K562 (cell line): ENCODE measurements around the gene LSM8. TPM values are rescaled to one million over a fixed set of nuclear protein-coding genes. Genes with fewer than 3 reads are reported as not detected.
A peak's percentile ranks its signal among the peaks of the same experiment; 100 is the strongest.

Experiments used
- ATAC-seq: fragments of 200-7000 bp; cut with Tn5 transposase; 3 replicates; pipeline ENCODE4 v1.9.1; 2020; ENCODE audit warnings: moderate library complexity
- BruUV-seq: library from RNA; stranded (reverse); fragments of 400-500 nt; replicated peaks from 2 replicates; lab custom pipeline; 2021; lab: Mats Ljungman, UMichigan
- CTCF ChIA-PET: fragments of 300-600 bp; formaldehyde crosslinking; extraction: SDS; loops from one replicate; lab custom pipeline; 2021; ENCODE audit warnings: low intra/inter-chr PET ratio; lab: Yijun Ruan, JAX
- POLR2A ChIA-PET: fragments of 300-600, 350-650 bp; sonication (Branson Sonifier 250); formaldehyde crosslinking; extraction: SDS; loops from one replicate; lab custom pipeline; 2021; ENCODE audit warnings: antibody characterized with exemption, inconsistent platforms; lab: Yijun Ruan, JAX
- DNase-seq, 4 experiments: peaks; one replicate each; pipeline versions ENCODE4 v3.0.0 to v3.0.0-alpha.2; 2011 to 2018; ENCODE audit warnings: low spot score in 3 of 4, mixed read lengths in 3 of 4; ENCODE audit errors: extremely low read depth in 1 of 4
- FAIRE-seq: peaks from 2 replicates; lab custom pipeline; 2011; peaks lifted over from hg19 to GRCh38; lab: Jason Lieb, UNC
- H2AFZ ChIP-seq: 2 replicates; pipeline ENCODE4 v1.6.0; 2011; ENCODE audit warnings: low read depth, low read length, control low read depth, inconsistent platforms
- H3K27ac ChIP-seq: fragments of 200-600 bp; 3 replicates; pipeline ENCODE4 v1.8.0; 2011; ENCODE audit warnings: low read depth, mild to moderate bottlenecking, control low read depth, inconsistent platforms, low read length, moderate library complexity, mixed read lengths; ENCODE audit errors: extremely low read depth
- H3K27me3 ChIP-seq, 2 experiments: fragments of 300-600 bp in 1 of 2; 2 replicates in 1 of 2; 3 replicates in 1 of 2; pipeline versions ENCODE4 v1.6.0 to v1.8.0; 2011; ENCODE audit warnings: inconsistent platforms in 2 of 2, low read length in 2 of 2, mild to moderate bottlenecking in 1 of 2, mixed read lengths in 1 of 2, moderate library complexity in 1 of 2; ENCODE audit not compliant: control insufficient read depth in 2 of 2, insufficient read depth in 2 of 2
- H3K36me3 ChIP-seq: fragments of 300-600 bp; 3 replicates; pipeline ENCODE4 v1.8.0; 2011; ENCODE audit warnings: mild to moderate bottlenecking, low read length, inconsistent platforms; ENCODE audit not compliant: control insufficient read depth, insufficient read depth
- H3K4me1 ChIP-seq, 2 experiments: fragments of 200-600 bp in 1 of 2; replicated peaks in 1 of 2; 2 replicates in 1 of 2; 3 replicates in 1 of 2; pipeline versions ENCODE4 v1.5.1 to v1.8.0; 2011; ENCODE audit warnings: inconsistent platforms in 2 of 2, low read length in 2 of 2, mild to moderate bottlenecking in 1 of 2, mixed read lengths in 1 of 2, moderate library complexity in 1 of 2; ENCODE audit not compliant: control insufficient read depth in 2 of 2, insufficient read depth in 2 of 2
- H3K4me2 ChIP-seq: 2 replicates; pipeline ENCODE4 v1.6.1; 2011; ENCODE audit warnings: low read length, control low read depth, inconsistent platforms, mixed read lengths; ENCODE audit not compliant: insufficient read depth
- H3K4me3 ChIP-seq: fragments of 200-600 bp; sonication (generic), shearing (Covaris generic); 2 replicates; pipeline ENCODE4 v1.5.1; 2016; ENCODE audit warnings: control low read depth, inconsistent platforms
- H3K79me2 ChIP-seq: fragments of 200-600 bp; 3 replicates; pipeline ENCODE4 v1.8.0; 2011; ENCODE audit warnings: low read length, inconsistent platforms; ENCODE audit not compliant: control insufficient read depth, insufficient read depth
- H3K9ac ChIP-seq, 2 experiments: 2 replicates each; pipeline versions ENCODE4 v1.6.0 to v1.6.1; 2011; ENCODE audit warnings: low read depth in 2 of 2, low read length in 2 of 2, control low read depth in 1 of 2, inconsistent platforms in 1 of 2, mild to moderate bottlenecking in 1 of 2, mixed read lengths in 1 of 2; ENCODE audit not compliant: insufficient read depth in 1 of 2
- H3K9me1 ChIP-seq: one replicate; pipeline ENCODE4 v1.6.0; 2011; ENCODE audit warnings: inconsistent platforms, mild to moderate bottlenecking, low read length, moderate library complexity; ENCODE audit not compliant: control insufficient read depth, insufficient read depth
- H3K9me3 ChIP-seq: replicated peaks from 2 replicates; pipeline ENCODE4 v1.5.1; 2011; ENCODE audit warnings: low read depth, low read length, inconsistent platforms; ENCODE audit not compliant: control insufficient read depth, insufficient read depth
- H4K20me1 ChIP-seq: replicated peaks from 2 replicates; pipeline ENCODE4 v1.6.1; 2011; ENCODE audit warnings: low read length, inconsistent platforms, mixed read lengths; ENCODE audit not compliant: control insufficient read depth, insufficient read depth
- BACH1 ChIP-seq: fragments of 200-800 bp; sonication (Bioruptor generic); IDR thresholded peaks from 2 replicates; pipeline ENCODE4 v1.6.1; 2016; ENCODE audit warnings: missing genetic modification characterization, missing compliant biosample characterization
- EGR1 ChIP-seq: fragments of 450-650 bp; conservative IDR thresholded peaks from 2 replicates; pipeline ENCODE4 v1.6.1; 2017; ENCODE audit warnings: mild to moderate bottlenecking
- GTF2A2 ChIP-seq: IDR thresholded peaks from 2 replicates; pipeline ENCODE4 v1.6.1; 2016; ENCODE audit warnings: mild to moderate bottlenecking, missing genetic modification characterization, missing compliant biosample characterization
- HDAC2 ChIP-seq: fragments of 450-650 bp; IDR thresholded peaks from 2 replicates; pipeline ENCODE4 v1.6.1; 2016; ENCODE audit warnings: mild to moderate bottlenecking
- HMG20B ChIP-seq: fragments of 250-450 bp; sonication (Bioruptor Pico); IDR thresholded peaks from 2 replicates; pipeline ENCODE4 v1.5.0; 2021; ENCODE audit warnings: mild to moderate bottlenecking
- NBN ChIP-seq: fragments of 450-650 bp; IDR thresholded peaks from 2 replicates; pipeline ENCODE4 v1.6.1; 2016; ENCODE audit warnings: low read depth, mild to moderate bottlenecking
- NFATC3 ChIP-seq: fragments of 450-650 bp; IDR thresholded peaks from 2 replicates; pipeline ENCODE4 v1.6.1; 2017; ENCODE audit warnings: mild to moderate bottlenecking
- PCBP2 ChIP-seq: fragments of 200-400 bp; formaldehyde crosslinking; IDR thresholded peaks from 2 replicates; pipeline ENCODE4 v1.6.1; 2018; ENCODE audit warnings: low read length, low read depth, mild to moderate bottlenecking, moderate library complexity; ENCODE audit not compliant: poor library complexity, severe bottlenecking
- RB1 ChIP-seq: fragments of 450-650 bp; IDR thresholded peaks from 2 replicates; pipeline ENCODE4 v1.6.1; 2017; ENCODE audit warnings: low read depth, mild to moderate bottlenecking
- RBM25 ChIP-seq: fragments of 200-400 bp; formaldehyde crosslinking; IDR thresholded peaks from 2 replicates; pipeline ENCODE4 v1.6.1; 2018; ENCODE audit warnings: low read length, low read depth, moderate library complexity; ENCODE audit not compliant: severe bottlenecking
- SRSF9 ChIP-seq: fragments of 200-400 bp; formaldehyde crosslinking; IDR thresholded peaks from 2 replicates; pipeline ENCODE4 v1.6.1; 2017; ENCODE audit warnings: low read depth, low read length, borderline replicate concordance
- ZNF146 ChIP-seq: IDR thresholded peaks from one replicate; pipeline ENCODE4 v1.6.1; 2018; ENCODE audit warnings: missing compliant biosample characterization; ENCODE audit not compliant: unreplicated experiment
- ZNF644 ChIP-seq: fragments of 200-800 bp; sonication (Bioruptor generic); IDR thresholded peaks from 2 replicates; pipeline ENCODE4 v1.6.1; 2016; ENCODE audit warnings: low read depth, missing genetic modification characterization, missing compliant biosample characterization
- WGBS: fragments of 100-300 bp; shearing (Covaris generic); methylation state at CpG from one replicate; pipeline ENCODE4 v1.1.6; 2016; ENCODE audit warnings: low coverage, mixed read lengths; ENCODE audit not compliant: insufficient coverage; ENCODE audit errors: missing lambda C conversion rate; 5-methylcytosine and 5-hydroxymethylcytosine counted together
- in situ Hi-C: fragments of 300-500 bp; cut with MboI; formaldehyde crosslinking; loops from 4 replicates; pipeline ENCODE4 v1.15.0; 2018; ENCODE audit warnings: inconsistent platforms, mixed read lengths
- intact Hi-C: fragments of 100-400 bp; cut with micrococcal nuclease; formaldehyde crosslinking; loops from 2 replicates; pipeline ENCODE4 v1.14.2; 2022
- polyA plus RNA-seq, 8 experiments: library from polyadenylated mRNA; depleted of rRNA in 4 of 8; stranded (reverse) in 5 of 8; unstranded in 3 of 8; fragments of >200 nt; fragmentation: Nextera tagmentation in 2 of 8; fragmentation: Illumina TruSeq in 1 of 8; extraction: Ambion mirVana in 2 of 8; extraction: Trizol in 1 of 8; gene quantifications; 2 replicates each; pipeline versions ENCODE4 v1.2.1 to v1.2.3, GENCODE V29; 2011 to 2014; ENCODE audit warnings: inconsistent platforms in 1 of 8, missing spikeins in 1 of 8
- total RNA-seq, 7 experiments: library from RNA; depleted of rRNA in 6 of 7; stranded (reverse); fragments of >200 nt in 6 of 7; fragmentation: Illumina TruSeq in 2 of 7; extraction: Trizol in 2 of 7; gene quantifications; 2 replicates each; pipeline versions ENCODE4 v1.2.1 to v1.2.3, GENCODE V29; 2011 to 2021; ENCODE audit warnings: low replicate concordance in 1 of 7
- TF ChIP-seq, protein P1 (sequence below), 3 experiments: fragments of 200-800 bp in 1 of 3; fragments of 250-450 bp in 1 of 3; fragments of 450-650 bp in 1 of 3; sonication (Bioruptor Pico) in 1 of 3; sonication (Bioruptor generic) in 1 of 3; formaldehyde crosslinking in 1 of 3; IDR thresholded peaks; 2 replicates each; pipeline versions ENCODE4 v1.6.1 to v1.8.0; 2016 to 2022; ENCODE audit warnings: mild to moderate bottlenecking in 2 of 3, missing genetic modification characterization in 2 of 3, missing compliant biosample characterization in 1 of 3, moderate library complexity in 1 of 3
- TF ChIP-seq, protein P2 (sequence below), 3 experiments: fragments of 200-800 bp in 1 of 3; sonication (Bioruptor generic) in 1 of 3; sonication (generic) in 1 of 3; formaldehyde crosslinking in 1 of 3; IDR thresholded peaks; 2 replicates each; pipeline versions ENCODE4 v1.6.1 to v1.8.0; 2016 to 2022; ENCODE audit warnings: mild to moderate bottlenecking in 2 of 3, missing compliant biosample characterization in 2 of 3, missing genetic modification characterization in 2 of 3, missing genetic modification reagents in 1 of 3

The LSM8 gene
- total and polyA plus RNA-seq, 9 of the 15 experiments (the other 6 are each of a cell fraction or from before 2014, with no cell fraction given) = 81.5 to 340 (median 180) TPM

DNA sequence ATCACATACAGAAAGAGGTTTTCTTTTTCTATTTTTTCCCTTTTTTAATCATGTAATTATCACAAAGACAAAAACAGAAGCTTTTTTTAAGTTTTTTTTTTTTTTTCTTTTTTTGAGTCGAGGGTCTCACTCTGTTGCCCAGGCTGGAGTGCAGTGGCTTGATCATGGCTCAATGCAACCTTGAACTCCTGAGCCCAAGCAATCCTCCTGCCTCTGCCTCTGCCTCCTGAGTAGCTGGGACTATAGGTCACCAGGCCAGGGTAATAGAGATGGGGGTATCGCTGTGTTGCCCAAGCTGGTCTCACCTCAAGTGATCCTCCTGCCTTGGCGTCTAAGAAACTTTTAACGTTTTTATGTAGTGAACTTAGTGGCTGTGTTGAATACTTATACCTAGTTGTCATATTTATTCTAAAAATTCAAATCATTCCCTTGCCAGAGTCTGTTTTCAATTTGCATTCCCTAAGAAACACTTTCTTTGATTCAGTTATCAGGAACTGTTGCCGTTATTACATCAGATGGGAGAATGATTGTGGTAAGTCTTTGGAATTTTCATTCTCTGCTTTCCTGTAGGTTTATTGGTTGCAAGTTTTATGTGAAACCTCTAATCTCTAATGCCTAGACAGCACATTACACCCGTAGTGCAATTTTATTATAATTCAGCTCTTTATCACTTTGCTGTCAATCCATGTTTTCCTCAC lies 1.3 kb downstream of the LSM8 start:
- H3K4me1 ChIP-seq = peaks cover 4 to 7% of the 10 kb centered on the region in 2 experiments; a peak in 2 of 5 replicates
- no peak overlapping the region for H2AFZ ChIP-seq
- peaks cover 57% of the 10 kb centered on the region for H3K79me2 ChIP-seq
- no peaks in the 10 kb centered on the region for H3K27me3 ChIP-seq
- H3K9me3 ChIP-seq = no peaks in the 10 kb centered on the region
- FAIRE-seq (peak; percentile 40), ATAC-seq (peak; percentile 66), DNase-seq (peak in 1 of 4 experiments; percentile 58)
- H3K36me3 ChIP-seq = peaks cover 45% of the 10 kb centered on the region
- ChIA-PET POLR2A (no interaction called here), CTCF (no interaction called here)
- peak overlapping the region; percentile 96 for H3K4me2 ChIP-seq
- intact Hi-C loops (loop anchor here (10.0 kb wide), 2 partner anchors 1231 to 1971 kb away; partner anchors contain the start of genes ST7 and TES), in situ Hi-C loops (loop anchor here (25.0 kb wide), 1 partner anchor 1223 kb away; the partner anchor contains the start of gene ST7)
- 0% methylated on average over 6 of the region's 6 CpGs for WGBS
- H3K27ac ChIP-seq = peak overlapping the region; percentile 90
- peak overlapping the region; percentile 88 to 99 for H3K9ac ChIP-seq
- BruUV-seq = no TSS peak
- H3K9me1 ChIP-seq = no peaks in the 10 kb centered on the region
- H4K20me1 ChIP-seq = no peaks in the 10 kb centered on the region
- peak overlapping the region; percentile 68 for H3K4me3 ChIP-seq
- TF ChIP-seq BACH1 (tag) (no peak), RBM25 (peak; percentile 42), PCBP2 (no peak), SRSF9 (no peak), HDAC2 (0 out of 2 replicates have a peak, but pooled peaks have one; percentile 22), ZNF644 (tag) (peak; percentile 64; the same call in 1 of the 2 replicates), HMG20B (CRISPR knock-in tag) (no peak), EGR1 (no peak), RB1 (no peak), NBN (peak; percentile 43; the same call in 1 of the 2 replicates), GTF2A2 (tag) (no peak), NFATC3 (0 out of 2 replicates have a peak, but pooled peaks have one; percentile 37), ZNF146 (CRISPR knock-in tag) (no peak)
- TF ChIP-seq, protein P1, sequence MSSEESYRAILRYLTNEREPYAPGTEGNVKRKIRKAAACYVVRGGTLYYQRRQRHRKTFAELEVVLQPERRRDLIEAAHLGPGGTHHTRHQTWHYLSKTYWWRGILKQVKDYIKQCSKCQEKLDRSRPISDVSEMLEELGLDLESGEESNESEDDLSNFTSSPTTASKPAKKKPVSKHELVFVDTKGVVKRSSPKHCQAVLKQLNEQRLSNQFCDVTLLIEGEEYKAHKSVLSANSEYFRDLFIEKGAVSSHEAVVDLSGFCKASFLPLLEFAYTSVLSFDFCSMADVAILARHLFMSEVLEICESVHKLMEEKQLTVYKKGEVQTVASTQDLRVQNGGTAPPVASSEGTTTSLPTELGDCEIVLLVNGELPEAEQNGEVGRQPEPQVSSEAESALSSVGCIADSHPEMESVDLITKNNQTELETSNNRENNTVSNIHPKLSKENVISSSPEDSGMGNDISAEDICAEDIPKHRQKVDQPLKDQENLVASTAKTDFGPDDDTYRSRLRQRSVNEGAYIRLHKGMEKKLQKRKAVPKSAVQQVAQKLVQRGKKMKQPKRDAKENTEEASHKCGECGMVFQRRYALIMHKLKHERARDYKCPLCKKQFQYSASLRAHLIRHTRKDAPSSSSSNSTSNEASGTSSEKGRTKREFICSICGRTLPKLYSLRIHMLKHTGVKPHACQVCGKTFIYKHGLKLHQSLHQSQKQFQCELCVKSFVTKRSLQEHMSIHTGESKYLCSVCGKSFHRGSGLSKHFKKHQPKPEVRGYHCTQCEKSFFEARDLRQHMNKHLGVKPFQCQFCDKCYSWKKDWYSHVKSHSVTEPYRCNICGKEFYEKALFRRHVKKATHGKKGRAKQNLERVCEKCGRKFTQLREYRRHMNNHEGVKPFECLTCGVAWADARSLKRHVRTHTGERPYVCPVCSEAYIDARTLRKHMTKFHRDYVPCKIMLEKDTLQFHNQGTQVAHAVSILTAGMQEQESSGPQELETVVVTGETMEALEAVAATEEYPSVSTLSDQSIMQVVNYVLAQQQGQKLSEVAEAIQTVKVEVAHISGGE (CRISPR knock-in tag; IDR thresholded peaks at IDR 0.05) = no peak
- TF ChIP-seq, protein P2, sequence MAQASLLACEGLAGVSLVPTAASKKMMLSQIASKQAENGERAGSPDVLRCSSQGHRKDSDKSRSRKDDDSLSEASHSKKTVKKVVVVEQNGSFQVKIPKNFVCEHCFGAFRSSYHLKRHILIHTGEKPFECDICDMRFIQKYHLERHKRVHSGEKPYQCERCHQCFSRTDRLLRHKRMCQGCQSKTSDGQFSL (CRISPR knock-in tag; IDR thresholded peaks at IDR 0.05) = no peak
- TF ChIP-seq, protein P2 (tag; IDR thresholded peaks at IDR 0.05) = 0 out of 4 replicates have a peak, but pooled peaks of 1 of the 2 experiments have one; percentile 11
